ENCODE data around the gene EXOC4. TPM values are rescaled to one million over a fixed set of nuclear protein-coding genes. Genes with fewer than 3 reads are reported as not detected.

The EXOC4 gene
- total and polyA plus RNA-seq, 2 experiments from 2014 or later = 23.9 to 51.7 TPM

DNA sequence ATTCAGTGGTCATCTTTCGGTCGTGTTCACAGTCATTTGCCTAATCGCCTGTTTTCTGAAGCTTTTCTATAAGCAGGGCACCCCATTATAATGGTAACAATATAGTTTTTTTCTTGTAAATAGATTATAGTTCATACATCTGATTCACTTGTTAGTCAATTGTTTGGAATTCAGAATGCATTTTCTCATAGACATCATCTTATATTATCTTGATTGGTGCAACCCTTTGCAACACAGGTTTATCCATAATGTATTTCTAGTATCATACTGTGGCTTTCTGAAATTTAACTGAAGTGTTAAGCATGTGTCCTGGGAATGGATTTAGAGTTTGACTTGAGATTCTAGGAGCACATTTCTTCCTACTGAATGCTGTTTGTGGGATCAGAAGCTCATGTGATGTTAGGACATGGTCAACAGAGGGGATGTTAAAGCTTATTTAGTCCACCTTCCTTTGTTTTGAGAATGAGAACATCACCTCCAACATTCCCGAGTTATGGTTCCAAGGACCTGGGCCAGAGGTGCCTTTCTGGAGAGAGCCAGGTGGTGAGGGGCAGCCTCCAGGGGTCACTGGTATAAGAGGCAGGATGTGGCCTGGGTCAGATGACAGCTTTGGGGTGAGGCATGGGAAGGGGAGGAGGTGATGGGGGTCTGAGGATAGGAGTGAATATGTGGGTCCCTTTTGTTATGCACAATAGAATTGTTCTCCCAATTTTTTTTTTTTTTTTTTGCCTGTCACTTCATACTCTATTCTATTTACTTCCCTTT is 415.6 kb downstream of the EXOC4 start:
- no peaks in the 10 kb centered on the region for H4K20me1 ChIP-seq (ENCODE audit: insufficient read depth)
- no peak overlapping the region for H3K27ac ChIP-seq
- H3K4me1 ChIP-seq (ENCODE audit: insufficient read depth) = peaks cover 12% of the 10 kb centered on the region; the same call in 1 of the 2 replicates
- no peak overlapping the region for H2AFZ ChIP-seq
- TF ChIP-seq EZH2phosphoT487 (IDR thresholded peaks at IDR 0.05; ENCODE audit: insufficient read depth, low read depth) (no peak), EZH2 (IDR thresholded peaks at IDR 0.05; ENCODE audit: insufficient read depth, poor library complexity, severe bottlenecking) (no peak)
- WGBS, 2 experiments (ENCODE audit: low coverage in 1 of 2, low lambda C conversion rate in 2 of 2, missing lambda C conversion rate in 2 of 2) = 96 to 99% methylated on average over 4 of the region's 4 CpGs
- H3K4me3 ChIP-seq = no peak overlapping the region
- H3K9me2 ChIP-seq (ENCODE audit: insufficient read depth) = no peaks in the 10 kb centered on the region
- H3K4me2 ChIP-seq (ENCODE audit: unreplicated experiment) = no peak overlapping the region
- peak; percentile 26 for DNase-seq
- H3K79me2 ChIP-seq (ENCODE audit: insufficient read depth) = no peaks in the 10 kb centered on the region
- no peak overlapping the region for H3K9ac ChIP-seq
- no peaks in the 10 kb centered on the region for H3K27me3 ChIP-seq (replicated peaks; ENCODE audit: insufficient read depth)
- no peaks in the 10 kb centered on the region for H3K36me3 ChIP-seq (ENCODE audit: low read depth)
- H3K9me3 ChIP-seq (ENCODE audit: low read depth) = no peaks in the 10 kb centered on the region
- in situ Hi-C loops (cut with MboI) = no loop called here
- no peaks in the 10 kb centered on the region for H3F3A ChIP-seq (ENCODE audit: insufficient read depth)

DNA sequence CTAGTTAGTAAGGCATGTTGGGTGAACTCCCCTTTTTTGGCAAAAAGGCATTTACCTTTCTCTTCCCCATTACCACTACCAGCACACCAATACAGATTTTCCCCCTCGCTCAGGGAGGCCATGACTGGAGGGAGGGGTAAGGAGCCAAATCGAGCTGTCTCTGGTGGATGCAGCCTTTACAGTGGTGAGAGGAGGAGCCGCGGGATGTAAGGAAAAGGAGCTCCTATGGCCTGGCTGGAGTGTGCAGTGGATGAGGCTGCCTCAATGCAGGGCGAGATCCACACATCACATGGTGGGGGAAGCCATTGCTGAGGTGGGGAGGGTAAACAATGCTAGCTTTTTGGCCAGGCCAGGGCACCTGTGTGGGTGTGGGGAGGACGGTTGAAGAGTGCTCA is 416.2 kb downstream of the EXOC4 start:
- H3K27ac ChIP-seq = no peak overlapping the region
- 97 to 98% methylated on average over 6 of the region's 6 CpGs for WGBS, 2 experiments (ENCODE audit: low coverage in 1 of 2, low lambda C conversion rate in 2 of 2, missing lambda C conversion rate in 2 of 2)
- no peak for DNase-seq

DNA sequence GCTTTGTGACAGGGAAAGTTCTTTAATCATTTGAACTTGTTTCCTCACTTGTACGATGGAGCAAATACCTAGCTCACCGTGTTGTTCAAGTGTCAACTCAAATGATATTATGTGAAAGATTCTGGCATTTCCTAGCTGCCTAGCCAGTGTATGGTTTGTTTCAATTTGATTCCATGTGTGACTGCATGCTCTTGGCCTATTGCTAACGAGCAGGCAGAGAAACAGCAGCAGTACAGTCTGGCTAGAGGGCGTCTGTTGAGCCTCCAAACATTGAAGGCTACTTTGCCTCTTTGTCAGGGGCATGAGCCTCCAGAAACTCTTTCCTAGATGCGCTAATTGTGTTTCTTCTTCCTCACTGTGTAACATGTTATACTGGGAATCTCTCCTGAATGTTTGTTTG is 417.4 kb downstream of the EXOC4 start:
- Histone ChIP-seq H3K9ac (no peak overlapping the region), H3K27me3 (replicated peaks; ENCODE audit: insufficient read depth) (no peaks in the 10 kb centered on the region), H3K36me3 (ENCODE audit: low read depth) (no peaks in the 10 kb centered on the region), H3K4me2 (ENCODE audit: unreplicated experiment) (no peak overlapping the region), H4K20me1 (ENCODE audit: insufficient read depth) (no peaks in the 10 kb centered on the region), H3K9me2 (ENCODE audit: insufficient read depth) (no peaks in the 10 kb centered on the region), H2AFZ (no peak overlapping the region), H3K79me2 (ENCODE audit: insufficient read depth) (no peaks in the 10 kb centered on the region), H3K9me3 (ENCODE audit: low read depth) (no peaks in the 10 kb centered on the region), H3K4me1 (ENCODE audit: insufficient read depth) (peaks cover 12% of the 10 kb centered on the region; the same call in 1 of the 2 replicates), H3F3A (ENCODE audit: insufficient read depth) (no peaks in the 10 kb centered on the region), H3K4me3 (no peak overlapping the region), H3K27ac (no peak overlapping the region)
- in situ Hi-C loops (cut with MboI) = no loop called here
- TF ChIP-seq EZH2phosphoT487 (IDR thresholded peaks at IDR 0.05; ENCODE audit: insufficient read depth, low read depth) (no peak), EZH2 (IDR thresholded peaks at IDR 0.05; ENCODE audit: insufficient read depth, poor library complexity, severe bottlenecking) (no peak)
- DNase-seq = no peak
- 91 to 93% methylated on average over 5 of the region's 5 CpGs for WGBS, 2 experiments (ENCODE audit: low coverage in 1 of 2, low lambda C conversion rate in 2 of 2, missing lambda C conversion rate in 2 of 2)

More for the DNA sequence above, 416.2 kb downstream of the EXOC4 start:
- H3K27me3 ChIP-seq (replicated peaks; ENCODE audit: insufficient read depth) = no peaks in the 10 kb centered on the region
- TF ChIP-seq EZH2phosphoT487 (IDR thresholded peaks at IDR 0.05; ENCODE audit: insufficient read depth, low read depth) (no peak), EZH2 (IDR thresholded peaks at IDR 0.05; ENCODE audit: insufficient read depth, poor library complexity, severe bottlenecking) (no peak)
- in situ Hi-C loops (cut with MboI) = no loop called here
- H3K9me3 ChIP-seq (ENCODE audit: low read depth) = no peaks in the 10 kb centered on the region
- H3K79me2 ChIP-seq (ENCODE audit: insufficient read depth) = no peaks in the 10 kb centered on the region
- H3K9me2 ChIP-seq (ENCODE audit: insufficient read depth) = no peaks in the 10 kb centered on the region
- no peaks in the 10 kb centered on the region for H3K36me3 ChIP-seq (ENCODE audit: low read depth)
- no peaks in the 10 kb centered on the region for H3F3A ChIP-seq (ENCODE audit: insufficient read depth)
- no peak overlapping the region for H3K9ac ChIP-seq
- no peaks in the 10 kb centered on the region for H4K20me1 ChIP-seq (ENCODE audit: insufficient read depth)
- H3K4me3 ChIP-seq = no peak overlapping the region
- H2AFZ ChIP-seq = no peak overlapping the region
- peaks cover 12% of the 10 kb centered on the region; the same call in 1 of the 2 replicates for H3K4me1 ChIP-seq (ENCODE audit: insufficient read depth)
- H3K4me2 ChIP-seq (ENCODE audit: unreplicated experiment) = no peak overlapping the region

DNA sequence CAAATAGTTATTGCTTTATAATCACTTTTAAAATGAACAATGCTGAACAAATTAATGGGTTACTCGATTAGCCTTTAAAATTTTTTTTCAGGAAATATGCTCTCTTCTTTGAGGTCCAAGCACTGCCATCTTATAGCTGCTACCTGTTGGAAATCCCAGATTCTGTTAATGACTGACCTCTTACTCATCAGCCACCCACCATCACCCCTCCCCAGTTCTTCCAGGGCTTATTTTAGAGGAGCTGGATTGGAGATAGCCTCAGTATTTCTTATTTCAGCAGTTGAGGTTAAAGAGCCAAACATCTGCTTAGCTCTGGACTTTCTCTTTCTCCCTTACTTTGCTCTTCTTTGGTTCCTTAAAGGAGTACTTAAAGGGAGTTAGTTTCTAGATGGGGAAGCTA is 420.0 kb downstream of the EXOC4 start:
- H3K4me2 ChIP-seq (ENCODE audit: unreplicated experiment) = no peak overlapping the region
- H3K9me3 ChIP-seq (ENCODE audit: low read depth) = no peaks in the 10 kb centered on the region
- 93 to 100% methylated on average over 1 of the region's 1 CpG for WGBS, 2 experiments (ENCODE audit: low coverage in 1 of 2, low lambda C conversion rate in 2 of 2, missing lambda C conversion rate in 2 of 2)
- H3K9ac ChIP-seq = no peak overlapping the region
- no peaks in the 10 kb centered on the region for H4K20me1 ChIP-seq (ENCODE audit: insufficient read depth)
- peaks cover 13% of the 10 kb centered on the region for H3K4me1 ChIP-seq (ENCODE audit: insufficient read depth)
- no peaks in the 10 kb centered on the region for H3K36me3 ChIP-seq (ENCODE audit: low read depth)
- in situ Hi-C loops (cut with MboI) = no loop called here
- no peaks in the 10 kb centered on the region for H3K79me2 ChIP-seq (ENCODE audit: insufficient read depth)
- H3K27ac ChIP-seq = no peak overlapping the region
- TF ChIP-seq EZH2phosphoT487 (IDR thresholded peaks at IDR 0.05; ENCODE audit: insufficient read depth, low read depth) (no peak), EZH2 (IDR thresholded peaks at IDR 0.05; ENCODE audit: insufficient read depth, poor library complexity, severe bottlenecking) (no peak)
- H3K27me3 ChIP-seq (replicated peaks; ENCODE audit: insufficient read depth) = no peaks in the 10 kb centered on the region
- H3F3A ChIP-seq (ENCODE audit: insufficient read depth) = no peaks in the 10 kb centered on the region
- no peak overlapping the region for H3K4me3 ChIP-seq
- no peaks in the 10 kb centered on the region for H3K9me2 ChIP-seq (ENCODE audit: insufficient read depth)
- no peak for DNase-seq
- H2AFZ ChIP-seq = no peak overlapping the region
